K562 (cell line): Measurements from ENCODE around the gene EFCAB10. TPM values are rescaled to one million over a fixed set of nuclear protein-coding genes. Genes with fewer than 3 reads are reported as not detected.

Source experiments
- CUX1 ChIP-seq: fragments of 200-800 bp; sonication (Bioruptor generic); IDR thresholded peaks from 2 replicates; pipeline ENCODE4 v1.6.1; 2016; ENCODE audit warnings: missing genetic modification characterization, missing compliant biosample characterization
- MGA ChIP-seq: fragments of 450-650 bp; IDR thresholded peaks from 2 replicates; pipeline ENCODE4 v1.6.1; 2016; ENCODE audit warnings: mild to moderate bottlenecking, moderate library complexity
- TRIM25 ChIP-seq: fragments of 450-650 bp; IDR thresholded peaks from 2 replicates; pipeline ENCODE4 v1.7.0; 2016; ENCODE audit warnings: borderline replicate concordance
- UBTF ChIP-seq, 2 experiments: IDR thresholded peaks; 2 replicates each; pipeline ENCODE4 v1.6.1; 2012; ENCODE audit warnings: improper control_type of control experiment in 2 of 2, low read depth in 2 of 2, low read length in 2 of 2, borderline replicate concordance in 1 of 2
- ZNF324 ChIP-seq: fragments of 250-450 bp; sonication (Bioruptor Pico); IDR thresholded peaks from 2 replicates; pipeline ENCODE4 v1.4.0; 2020; ENCODE audit warnings: mild to moderate bottlenecking
- polyA plus RNA-seq, 8 experiments: library from polyadenylated mRNA; depleted of rRNA in 4 of 8; stranded (reverse) in 5 of 8; unstranded in 3 of 8; fragments of >200 nt; fragmentation: Nextera tagmentation in 2 of 8; fragmentation: Illumina TruSeq in 1 of 8; extraction: Ambion mirVana in 2 of 8; extraction: Trizol in 1 of 8; gene quantifications; 2 replicates each; pipeline versions ENCODE4 v1.2.1 to v1.2.3, GENCODE V29; 2011 to 2014; ENCODE audit warnings: inconsistent platforms in 1 of 8, missing spikeins in 1 of 8
- total RNA-seq, 7 experiments: library from RNA; depleted of rRNA in 6 of 7; stranded (reverse); fragments of >200 nt in 6 of 7; fragmentation: Illumina TruSeq in 2 of 7; extraction: Trizol in 2 of 7; gene quantifications; 2 replicates each; pipeline versions ENCODE4 v1.2.1 to v1.2.3, GENCODE V29; 2011 to 2021; ENCODE audit warnings: low replicate concordance in 1 of 7

Gene EFCAB10
- total and polyA plus RNA-seq, 9 of the 15 experiments (the other 6 are each of a cell fraction or from before 2014, with no cell fraction given): 5.0 to 21.4 (median 16.8) TPM

GRCh38 chr7:105619590-105619989, 38.3 kb upstream of the EFCAB10 start (continued):
- TF ChIP-seq MGA (no peak), ZNF324 (CRISPR knock-in tag) (no peak), UBTF (IDR thresholded peaks at IDR 0.05; ENCODE audit: borderline replicate concordance in 1 of 2, low read depth in 2 of 2, low read length in 2 of 2) (no peak), CUX1 (no peak), TRIM25 (no peak)
